HG03575 (cell line): ENCODE measurements around the gene ANKS1B.
"Not testable (repeated sequence)": the region's sequence is repeated elsewhere in the genome, so short reads cannot be mapped to it uniquely, and the experiment has no call there.

ENCODE experiments used
- ATAC-seq: cut with Tn5 transposase; IDR thresholded peaks from one replicate; pipeline ENCODE4 v1.9.1; 2021; ENCODE audit not compliant: unreplicated experiment, insufficient number of reproducible peaks, low FRiP score; ENCODE audit errors: extremely low read depth

The ANKS1B gene

DNA sequence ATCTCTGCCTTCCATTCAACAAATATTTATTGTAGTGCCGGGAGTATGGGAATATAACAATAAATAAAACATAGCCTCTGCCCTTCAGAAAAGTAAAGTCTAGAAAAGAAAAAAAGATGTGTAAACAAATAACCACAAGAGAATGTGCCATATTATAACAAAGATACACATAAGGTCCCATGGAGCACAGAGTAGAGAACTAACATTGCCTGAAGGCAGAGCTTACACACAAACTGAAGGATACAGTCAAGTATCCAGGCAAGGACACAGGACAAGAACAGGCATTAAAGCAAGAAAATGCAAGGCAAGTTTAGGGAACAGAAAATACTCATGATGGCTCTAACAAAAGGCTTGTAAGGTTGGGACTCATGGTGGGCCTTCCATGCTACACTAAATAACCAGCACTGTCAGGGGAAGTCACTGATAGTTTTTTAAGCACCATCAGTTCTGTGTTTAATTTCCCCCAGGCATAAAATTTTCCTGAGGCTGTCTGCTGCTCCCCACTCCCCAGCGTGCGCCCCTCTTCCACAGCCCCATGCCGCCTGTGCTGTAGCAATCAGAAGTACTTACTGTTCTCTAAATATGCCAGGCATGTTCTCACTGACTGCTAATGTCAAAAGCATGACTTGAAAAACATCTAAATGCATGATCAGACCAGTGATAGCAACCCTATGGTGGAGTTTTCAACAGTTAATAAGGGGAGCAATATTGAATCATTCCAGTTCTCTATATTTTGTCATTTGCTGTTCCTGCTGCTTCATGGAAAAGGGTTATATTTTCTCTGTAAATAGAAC lies 77.8 kb downstream of the ANKS1B start:
- no peak for ATAC-seq

DNA sequence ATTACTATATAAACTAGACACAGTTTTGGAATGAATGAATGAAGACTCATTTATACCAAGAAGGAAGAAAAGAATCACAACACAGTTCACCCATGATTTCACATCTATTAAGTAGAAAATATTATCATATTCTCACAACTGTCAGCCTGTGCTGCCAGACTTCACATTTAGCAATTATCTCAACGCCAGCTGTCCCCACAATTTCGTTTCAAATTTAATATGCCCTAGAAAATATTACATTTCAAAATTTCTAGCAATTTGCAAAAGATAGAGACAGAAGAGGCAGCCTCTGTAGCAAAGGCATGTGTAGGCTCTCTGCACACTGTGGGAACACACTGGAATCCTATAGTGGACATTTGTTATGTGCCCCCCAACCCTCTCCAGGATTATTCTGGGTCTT lies 83.6 kb downstream of the ANKS1B start:
- ATAC-seq = no peak

DNA sequence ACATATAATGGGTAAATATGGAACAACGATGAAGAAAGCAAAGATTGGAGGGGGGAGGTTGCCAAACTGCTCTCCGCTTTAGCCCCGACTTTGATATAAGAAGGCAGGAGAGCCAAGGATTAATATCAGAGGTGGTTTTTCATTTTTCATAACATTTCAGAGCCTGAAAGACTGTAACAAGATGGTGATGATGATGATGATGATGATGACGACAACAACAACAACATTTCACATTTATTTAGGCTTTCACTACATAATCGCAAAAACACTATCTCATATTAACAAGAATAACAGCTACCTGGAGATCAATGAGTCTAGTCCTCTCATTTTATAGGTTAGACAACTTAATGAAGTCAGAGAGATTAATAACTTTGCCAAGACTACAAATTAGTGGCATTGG lies 86.1 kb downstream of the ANKS1B start:
- no peak for ATAC-seq

DNA sequence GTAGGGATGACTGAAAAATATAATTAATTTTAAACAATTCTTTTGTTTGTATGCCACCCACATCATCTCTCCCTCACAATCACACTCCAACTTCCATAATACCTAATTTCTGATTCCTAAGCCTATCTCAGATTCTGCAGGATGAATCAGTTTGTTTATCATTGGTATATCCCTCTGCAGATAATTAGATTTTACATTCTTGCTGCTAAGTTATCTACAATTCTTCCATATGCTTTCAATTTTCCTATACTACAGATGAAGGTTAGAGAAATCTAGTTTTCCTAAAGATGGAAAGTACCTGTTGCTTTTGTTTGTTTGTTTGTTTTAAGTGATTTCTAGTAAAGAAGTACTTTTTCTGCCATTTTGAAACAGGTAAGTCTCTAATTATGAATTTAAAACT lies 105.3 kb downstream of the ANKS1B start:
- no peak for ATAC-seq

DNA sequence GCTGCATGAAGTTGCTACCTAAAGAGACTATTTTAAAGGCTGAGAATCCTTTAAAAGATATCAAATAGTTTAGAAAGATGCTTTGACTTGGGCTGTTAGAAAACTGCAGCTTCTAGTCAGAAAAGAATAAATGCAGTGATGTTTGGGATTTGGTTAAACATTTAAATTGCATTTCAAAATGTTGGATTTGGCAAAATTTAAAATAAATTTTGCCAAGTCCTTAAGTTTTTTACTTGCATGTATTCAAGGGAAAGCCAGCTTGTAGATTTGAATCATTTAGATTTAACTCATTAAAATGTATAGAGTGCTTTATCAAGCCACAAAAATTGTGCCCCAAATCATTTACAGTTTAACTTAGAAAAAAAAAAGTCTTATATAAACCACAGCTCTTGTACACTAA lies 109.7 kb downstream of the ANKS1B start:
- no peak for ATAC-seq

DNA sequence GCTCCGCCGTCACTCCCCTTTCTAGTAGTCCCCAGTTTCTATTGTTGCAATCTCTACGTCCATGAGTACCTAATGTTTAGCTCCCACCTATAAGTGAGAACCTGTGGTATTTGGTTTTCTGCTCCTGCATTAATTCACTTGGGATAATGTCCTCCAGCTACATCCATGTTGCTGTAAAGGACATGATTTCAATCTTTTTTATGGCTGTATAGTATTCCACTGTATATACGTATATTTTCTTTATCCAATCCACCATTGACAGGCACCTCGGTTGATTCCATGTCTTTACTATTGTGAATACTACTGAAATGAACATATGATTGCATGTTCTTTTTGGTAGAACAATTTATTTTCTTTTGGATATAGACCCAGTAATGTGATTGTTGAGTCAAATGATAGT lies 114.7 kb downstream of the ANKS1B start:
- no peak for ATAC-seq

DNA sequence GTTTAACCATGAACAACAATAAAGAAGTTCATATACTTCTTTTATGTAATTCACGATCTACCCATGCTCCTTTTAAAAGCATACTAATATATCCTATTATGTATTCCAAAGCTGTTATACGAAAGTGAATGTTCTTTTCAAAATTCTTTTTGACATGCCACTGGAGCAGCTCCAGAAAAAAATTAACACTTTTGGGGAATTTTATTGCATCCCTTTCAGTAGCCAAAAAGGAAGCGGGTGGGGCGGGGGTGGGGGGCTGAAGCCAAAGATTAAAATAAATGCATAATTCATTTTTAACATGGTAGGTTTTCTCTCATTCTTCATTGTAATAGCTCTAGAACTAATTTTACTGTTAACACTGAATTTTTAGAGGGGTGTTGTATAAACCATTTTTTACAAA lies 123.0 kb downstream of the ANKS1B start:
- no peak for ATAC-seq

DNA sequence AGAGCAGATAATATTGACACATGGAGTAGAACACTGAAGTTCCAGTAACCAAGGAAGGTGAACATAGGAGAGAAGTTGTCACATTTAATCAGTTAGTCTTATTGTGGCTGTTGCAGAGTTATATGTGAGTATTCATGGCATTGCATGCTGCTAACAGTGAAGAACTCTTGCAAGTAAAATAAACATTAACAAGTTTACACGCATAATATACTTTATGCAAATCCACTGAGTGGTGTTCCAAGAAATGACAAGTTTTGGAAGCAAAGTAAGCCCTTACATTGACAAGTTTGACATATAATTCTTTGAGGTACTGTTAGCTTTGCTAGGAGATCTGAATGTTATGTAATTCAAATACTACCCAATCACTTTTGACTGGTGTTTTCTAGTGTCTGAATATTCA lies 125.6 kb downstream of the ANKS1B start:
- no peak for ATAC-seq

DNA sequence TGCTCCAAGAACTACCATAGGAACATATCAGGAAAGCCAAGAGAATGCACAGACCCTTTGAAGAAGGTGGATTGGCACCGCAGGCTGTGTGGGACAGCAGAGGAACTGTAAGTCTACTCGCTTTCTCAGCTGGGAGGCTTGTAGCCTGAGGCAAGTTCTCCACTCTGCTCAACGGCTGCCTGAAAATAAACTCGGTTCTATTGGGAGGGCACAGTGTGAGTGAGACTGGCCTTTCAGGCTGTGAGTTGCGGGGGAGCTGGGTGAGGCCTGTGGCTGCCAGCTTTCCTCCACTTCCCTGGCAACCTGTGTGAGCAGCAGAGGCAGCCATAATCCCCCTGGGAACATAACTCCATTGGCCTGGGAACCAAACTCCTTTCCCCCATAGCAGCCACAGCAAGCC lies 132.1 kb downstream of the ANKS1B start:
- no peak for ATAC-seq

DNA sequence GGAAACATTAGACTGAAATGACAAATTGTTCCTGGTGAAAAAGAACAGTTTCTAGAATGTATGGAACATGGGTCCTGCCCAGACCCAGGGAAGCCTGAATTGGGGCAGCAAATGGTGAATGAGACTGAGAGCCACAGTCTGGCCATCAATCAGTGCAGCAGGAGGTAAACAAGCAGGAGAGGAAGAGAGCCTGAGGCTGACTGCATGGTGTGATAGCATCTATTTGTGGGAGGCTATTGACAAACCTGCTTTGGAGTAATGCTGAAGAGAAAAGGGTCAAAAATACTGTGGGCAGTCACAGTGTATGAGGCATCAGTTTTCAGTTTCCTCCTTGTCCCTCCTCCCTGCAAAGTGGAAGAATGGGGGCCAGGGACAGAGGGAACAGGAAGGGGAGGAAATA lies 136.8 kb downstream of the ANKS1B start:
- ATAC-seq = no peak

DNA sequence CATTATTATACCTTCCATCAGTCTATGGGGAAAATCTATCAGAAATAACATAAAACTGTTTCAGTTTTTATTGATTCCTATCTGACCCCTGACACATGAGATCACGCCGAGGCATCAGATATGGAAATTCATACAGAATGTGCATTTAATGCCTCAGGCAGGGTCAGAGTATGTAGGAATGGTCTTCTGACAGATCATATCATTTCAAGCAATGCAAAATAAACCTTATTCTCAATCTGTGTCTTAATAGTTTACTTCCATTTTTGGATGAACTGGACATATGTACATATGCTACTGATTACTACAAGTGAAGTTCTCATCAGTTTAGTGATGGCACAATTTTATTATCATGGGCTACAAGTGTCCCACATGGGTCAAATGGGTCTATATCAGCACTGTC lies 150.0 kb downstream of the ANKS1B start:
- ATAC-seq = no peak

DNA sequence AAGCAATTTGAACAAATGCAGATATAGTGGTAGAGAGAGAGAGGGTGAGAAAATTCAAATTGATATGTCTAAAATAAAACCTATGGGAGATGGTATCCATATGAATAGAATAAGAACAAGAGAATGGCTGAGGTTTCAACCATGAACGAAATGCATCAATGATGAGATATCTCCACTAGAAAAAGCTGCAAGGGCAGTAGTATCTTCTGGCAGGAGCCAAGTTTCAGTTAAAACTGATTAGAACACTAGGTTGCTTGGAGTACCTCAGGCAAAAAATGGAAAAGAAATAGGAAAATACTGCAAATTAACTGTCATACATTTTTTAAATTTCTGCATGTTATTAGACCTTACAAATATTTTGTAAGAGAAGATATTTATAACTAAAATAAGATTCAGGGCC lies 151.3 kb downstream of the ANKS1B start:
- no peak for ATAC-seq

DNA sequence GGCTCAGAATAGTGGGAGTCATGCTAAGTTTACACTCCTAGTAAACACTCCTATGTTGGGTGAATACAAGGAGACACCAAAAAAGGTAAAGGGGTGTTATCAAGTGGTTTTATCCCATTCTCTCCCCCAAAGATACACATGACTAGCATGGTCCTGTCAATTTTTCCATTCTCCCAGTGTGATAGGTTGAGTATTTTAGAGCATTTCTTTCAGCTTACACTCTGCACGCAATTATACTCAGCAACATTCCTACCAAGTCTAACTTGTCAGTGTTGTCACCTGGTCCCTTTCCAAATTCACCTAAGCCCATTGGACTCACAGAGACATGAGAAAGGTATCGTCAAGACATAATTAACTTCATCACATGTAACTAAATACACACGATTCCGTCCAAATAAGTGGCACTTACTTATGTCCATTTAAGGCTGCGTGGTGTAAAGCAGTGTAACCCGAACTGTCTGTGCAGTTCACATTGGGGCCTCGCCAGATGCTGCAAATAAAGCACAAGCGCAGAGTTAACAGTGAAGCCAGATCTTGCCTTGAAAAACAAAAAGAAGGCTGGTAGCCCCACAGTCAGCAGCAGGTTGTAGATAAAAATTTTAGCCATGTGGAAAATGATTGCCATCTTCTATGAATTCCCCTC lies 159.7 kb downstream of the ANKS1B start:
- ATAC-seq = no peak

DNA sequence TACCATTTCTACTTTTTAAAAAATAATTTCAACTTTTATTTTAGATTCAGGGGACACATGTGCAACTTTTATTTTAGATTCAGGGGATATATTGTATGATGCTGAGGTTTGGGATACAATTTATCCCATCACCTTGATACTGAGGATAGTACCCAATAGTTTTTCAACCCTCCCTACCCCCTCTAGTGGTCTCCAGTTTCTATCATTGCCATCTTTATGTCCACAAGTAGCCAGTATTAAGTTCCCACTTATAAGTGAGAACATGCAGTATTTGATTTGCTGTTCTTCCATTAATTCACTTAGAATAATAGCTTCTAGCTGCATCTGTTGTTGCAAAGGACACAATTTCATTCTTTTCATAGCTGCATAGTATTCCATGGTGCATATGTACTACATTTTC lies 162.5 kb downstream of the ANKS1B start:
- no peak for ATAC-seq

DNA sequence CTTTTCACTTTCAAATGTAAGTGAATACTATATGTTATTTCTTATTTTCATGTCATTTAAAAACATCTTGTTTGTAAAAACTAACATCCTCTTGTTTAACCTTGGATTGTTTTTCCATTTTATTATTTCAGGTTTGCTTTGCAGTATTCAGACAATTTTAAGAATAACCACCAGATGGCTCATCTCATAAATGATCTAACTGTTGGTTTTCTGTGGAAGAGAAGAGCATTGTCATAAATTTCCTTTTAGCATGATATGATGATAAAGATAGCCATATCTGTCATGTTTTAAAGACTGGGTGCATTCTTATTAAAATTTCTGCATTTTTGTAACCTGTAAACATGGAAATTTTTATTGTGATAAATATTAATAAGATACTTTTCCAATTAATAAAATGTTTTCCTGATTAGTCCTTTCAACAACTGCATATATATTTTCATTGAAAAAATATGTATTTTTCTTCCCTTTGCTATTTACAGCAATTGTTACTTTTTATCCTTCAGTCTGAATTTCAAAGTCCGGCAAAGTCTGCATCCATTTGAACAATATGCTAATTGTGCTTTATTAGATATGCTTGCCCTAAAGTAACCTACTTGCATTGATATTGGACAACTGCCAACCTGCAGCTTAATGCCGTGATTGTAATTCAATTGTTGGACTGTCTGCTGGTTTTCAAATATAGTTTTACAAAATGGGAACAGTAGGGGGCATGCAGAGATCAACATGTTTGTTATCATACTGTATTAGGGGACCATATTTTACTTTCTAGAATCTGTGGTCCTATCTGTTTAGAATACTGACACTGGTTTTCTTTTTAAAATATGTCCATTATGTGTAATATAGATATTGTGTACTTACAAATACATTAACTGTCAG lies 173.8 kb downstream of the ANKS1B start:
- no peak for ATAC-seq

DNA sequence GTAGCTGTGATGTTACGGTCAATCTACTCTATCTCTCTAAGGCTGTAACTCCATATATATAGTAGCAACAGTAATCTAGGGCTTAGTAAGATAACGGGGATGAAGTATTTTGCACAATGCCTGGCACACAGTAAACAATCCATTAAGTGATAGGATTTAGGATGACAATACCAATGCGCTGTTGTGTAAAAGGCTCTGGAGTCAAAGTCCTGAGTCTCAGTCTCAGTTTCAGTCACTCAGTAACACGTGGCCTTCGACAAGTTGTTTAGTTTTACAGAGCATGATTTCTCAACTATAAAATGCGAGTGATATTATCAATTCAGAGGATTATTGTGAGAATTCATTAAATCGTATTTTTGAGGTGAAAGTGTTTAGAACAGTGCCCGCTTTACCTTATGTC lies 174.8 kb downstream of the ANKS1B start:
- ATAC-seq = no peak

DNA sequence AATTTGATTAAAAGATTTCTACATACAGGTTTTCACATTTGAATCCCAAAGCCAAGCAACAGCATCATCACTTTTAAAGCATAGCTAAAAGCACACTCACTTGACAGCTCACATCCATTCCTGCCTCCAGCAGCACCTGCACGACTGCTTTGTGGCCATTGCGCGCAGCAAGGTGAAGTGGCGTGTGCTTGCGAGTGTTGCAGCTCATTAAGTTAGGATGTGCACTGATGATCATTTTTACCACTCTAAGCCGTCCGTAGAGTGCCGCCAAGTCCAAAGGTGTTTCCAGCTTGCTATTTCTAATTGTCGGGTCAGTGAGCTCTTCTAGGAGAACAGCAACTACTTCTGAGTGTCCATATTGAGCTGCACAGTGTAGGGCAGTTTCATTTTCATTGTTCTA lies 178.4 kb downstream of the ANKS1B start:
- no peak for ATAC-seq

DNA sequence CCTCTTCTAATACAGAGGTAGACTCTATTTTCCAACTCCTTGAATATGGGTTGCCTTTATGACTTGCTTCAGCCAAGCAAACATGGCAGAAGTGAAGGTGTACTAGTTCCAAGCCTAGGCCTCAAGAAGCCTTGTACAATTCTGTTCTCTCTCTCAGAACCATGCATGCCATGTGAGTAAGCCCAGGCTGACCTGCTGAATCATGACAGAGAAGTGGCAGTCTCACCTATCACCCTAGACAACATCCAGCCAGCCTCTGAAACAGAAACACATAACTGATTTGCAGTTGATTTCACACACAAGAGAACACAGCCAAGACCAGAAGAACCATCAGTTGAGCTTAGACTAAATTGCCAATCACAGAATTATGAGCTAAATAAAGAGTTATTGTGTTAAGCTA lies 180.0 kb downstream of the ANKS1B start:
- no peak for ATAC-seq

DNA sequence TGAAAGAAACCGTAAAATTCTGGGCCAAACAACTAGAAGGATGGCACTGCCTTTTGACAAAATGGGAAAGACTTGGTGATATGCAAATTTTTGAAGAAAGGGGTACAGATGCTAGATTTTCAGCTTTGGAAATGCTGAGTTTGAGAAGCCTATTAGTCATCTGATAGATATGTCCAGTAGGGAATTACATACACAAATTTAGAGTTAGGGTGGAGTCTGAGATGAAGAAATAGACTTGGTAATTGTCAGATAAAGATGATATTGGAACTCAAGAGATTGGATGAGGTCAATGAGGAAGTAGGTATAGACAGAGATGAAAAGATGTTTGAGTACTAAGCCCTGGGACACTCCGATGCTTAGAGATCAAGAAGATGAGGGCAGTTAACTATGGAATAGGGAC lies 184.1 kb downstream of the ANKS1B start:
- ATAC-seq = no peak

DNA sequence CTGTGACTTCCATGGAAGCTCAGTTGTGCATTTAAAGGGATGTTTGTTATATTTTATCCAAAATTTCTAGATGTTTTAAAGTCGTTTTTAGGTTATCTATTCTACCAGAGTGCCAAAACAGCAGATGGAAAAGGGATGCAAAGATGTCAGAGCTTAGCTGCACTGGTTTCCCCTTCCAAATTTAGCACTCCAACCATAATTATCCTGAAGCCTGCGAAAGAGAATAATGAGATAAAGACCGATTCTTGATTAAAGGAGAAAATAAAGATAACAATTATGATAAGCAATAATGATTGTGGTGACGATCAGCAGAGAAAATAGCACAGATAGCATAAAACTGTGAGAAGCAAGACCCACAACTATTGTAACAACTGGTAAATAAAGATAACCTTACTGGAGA lies 186.8 kb downstream of the ANKS1B start:
- not testable (repeated sequence) for ATAC-seq
